Peyer's patch (tissue), 4 donors: ENCODE measurements around the gene MYO15A. TPM values are rescaled to one million over a fixed set of nuclear protein-coding genes. Genes with fewer than 3 reads are reported as not detected.

Source experiments
- DNase-seq, 3 donors: peaks; one replicate each; pipeline ENCODE4 v3.0.0-alpha.2; 2017 to 2019
- H3K27ac ChIP-seq, 4 donors: fragments of 200-600 bp; sonication (generic); one replicate each; pipeline ENCODE4 v1.5.1; 2016 to 2019
- H3K27me3 ChIP-seq, 2 donors: fragments of 200-600 bp; sonication (generic); one replicate each; pipeline ENCODE4 v1.5.1; 2019
- H3K36me3 ChIP-seq, 3 donors: fragments of 200-600 bp; sonication (generic); one replicate each; pipeline ENCODE4 v1.5.1; 2016 to 2019
- H3K4me1 ChIP-seq, 4 donors: fragments of 200-600 bp; sonication (generic); one replicate each; pipeline ENCODE4 v1.5.1; 2016 to 2019
- H3K4me3 ChIP-seq, 4 donors: fragments of 200-600 bp; sonication (generic); 1 replicate in 3 of 4; 2 replicates in 1 of 4; pipeline ENCODE4 v1.5.1; 2016 to 2019; ENCODE audit warnings: mild to moderate bottlenecking in 1 of 4
- H3K9me3 ChIP-seq, 4 donors: fragments of 200-600 bp; sonication (generic); one replicate each; pipeline ENCODE4 v1.5.1; 2016 to 2019; ENCODE audit warnings: mild to moderate bottlenecking in 1 of 4
- CTCF ChIP-seq, 6 experiments: fragments of 450-650 bp in 4 of 6; fragments of 200-600 bp in 2 of 6; sonication (generic) in 1 of 6; IDR thresholded peaks; one replicate each; pipeline ENCODE4 v1.5.1; 2017 to 2019; ENCODE audit warnings: antibody characterized with exemption in 6 of 6, mild to moderate bottlenecking in 3 of 6, moderate library complexity in 1 of 6
- POLR2A ChIP-seq, 2 donors: fragments of 450-650 bp; IDR thresholded peaks; one replicate each; pipeline ENCODE4 v1.5.1; 2017; ENCODE audit warnings: antibody characterized with exemption in 2 of 2, mild to moderate bottlenecking in 2 of 2, moderate library complexity in 2 of 2
- total RNA-seq, 4 donors: library from RNA; depleted of rRNA; stranded (reverse); fragments of >200 nt; gene quantifications; one replicate each; pipeline ENCODE4 v1.1.0, GENCODE V29; 2016

MYO15A gene
- total RNA-seq, 4 donors from 2014 or later = 3.6 to 5.0 (median 3.8) TPM; not detected in 1

GRCh38 chr17:18144855-18145254 lies 36.3 kb downstream of the MYO15A start:
- H3K27me3 ChIP-seq = no peaks in the 10 kb centered on the region

GRCh38 chr17:18145811-18146210 lies 37.3 kb downstream of the MYO15A start:
- Histone ChIP-seq H3K4me1 (no peaks in the 10 kb centered on the region), H3K27ac (no peak overlapping the region), H3K36me3 (no peaks in the 10 kb centered on the region), H3K27me3 (no peaks in the 10 kb centered on the region), H3K4me3 (no peak overlapping the region), H3K9me3 (no peaks in the 10 kb centered on the region)
- no peak for DNase-seq
- TF ChIP-seq POLR2A (IDR thresholded peaks at IDR 0.05) = no peak
- TF ChIP-seq CTCF (IDR thresholded peaks at IDR 0.05) = no peak

More at GRCh38 chr17:18144855-18145254, 36.3 kb downstream of the MYO15A start:
- no peaks in the 10 kb centered on the region for H3K9me3 ChIP-seq
- no peaks in the 10 kb centered on the region for H3K4me1 ChIP-seq
- no peak for TF ChIP-seq POLR2A (IDR thresholded peaks at IDR 0.05)
- no peak for TF ChIP-seq CTCF (IDR thresholded peaks at IDR 0.05)
- no peak overlapping the region for H3K27ac ChIP-seq
- no peak overlapping the region for H3K4me3 ChIP-seq
- no peak for DNase-seq
- no peaks in the 10 kb centered on the region for H3K36me3 ChIP-seq

- no peaks in the 10 kb centered on the region for H3K4me1 ChIP-seq
- no peaks in the 10 kb centered on the region for H3K9me3 ChIP-seq
- H3K4me3 ChIP-seq = no peak overlapping the region
- H3K27me3 ChIP-seq = no peaks in the 10 kb centered on the region
- H3K36me3 ChIP-seq = no peaks in the 10 kb centered on the region
- no peak for TF ChIP-seq POLR2A (IDR thresholded peaks at IDR 0.05)
- TF ChIP-seq CTCF (IDR thresholded peaks at IDR 0.05) = no peak
- no peak for DNase-seq
- no peak overlapping the region for H3K27ac ChIP-seq
These were observed 37.7 kb downstream of the MYO15A start for GRCh38 chr17:18146259-18146658.

- H3K27ac ChIP-seq = no peak overlapping the region
- H3K4me1 ChIP-seq = no peaks in the 10 kb centered on the region
- no peaks in the 10 kb centered on the region for H3K36me3 ChIP-seq
- DNase-seq = no peak
- TF ChIP-seq CTCF (IDR thresholded peaks at IDR 0.05) (no peak), POLR2A (IDR thresholded peaks at IDR 0.05) (no peak)
- no peaks in the 10 kb centered on the region for H3K27me3 ChIP-seq
- H3K9me3 ChIP-seq = no peaks in the 10 kb centered on the region
- no peak overlapping the region for H3K4me3 ChIP-seq
These were observed 38.4 kb downstream of the MYO15A start for GRCh38 chr17:18146980-18147379.

- H3K4me1 ChIP-seq = peaks cover 0 to 8% (median 2%) of the 10 kb centered on the region in 4 donors
- H3K27me3 ChIP-seq = no peaks in the 10 kb centered on the region
- H3K27ac ChIP-seq = no peak overlapping the region
- DNase-seq = no peak
- no peak overlapping the region for H3K4me3 ChIP-seq
- no peaks in the 10 kb centered on the region for H3K36me3 ChIP-seq
- no peaks in the 10 kb centered on the region for H3K9me3 ChIP-seq
- TF ChIP-seq POLR2A (IDR thresholded peaks at IDR 0.05) (no peak), CTCF (IDR thresholded peaks at IDR 0.05) (no peak)
These were observed 40.0 kb downstream of the MYO15A start for GRCh38 chr17:18148586-18148985.

GRCh38 chr17:18151290-18151689 lies 42.7 kb downstream of the MYO15A start:
- no peaks in the 10 kb centered on the region for H3K27me3 ChIP-seq
- DNase-seq = no peak
- H3K4me3 ChIP-seq = no peak overlapping the region
- H3K9me3 ChIP-seq = no peaks in the 10 kb centered on the region
- peaks cover 0 to 8% (median 2%) of the 10 kb centered on the region in 4 donors for H3K4me1 ChIP-seq
- no peak overlapping the region for H3K27ac ChIP-seq
- TF ChIP-seq CTCF (IDR thresholded peaks at IDR 0.05) (no peak), POLR2A (IDR thresholded peaks at IDR 0.05) (no peak)
- no peaks in the 10 kb centered on the region for H3K36me3 ChIP-seq
